Caco-2 (cell line): ENCODE results near the gene B3GALT6. TPM values are rescaled to one million over a fixed set of nuclear protein-coding genes. Genes with fewer than 3 reads are reported as not detected.

Source experiments
- BruUV-seq: library from RNA; stranded (reverse); fragments of 400-500 nt; replicated peaks from 2 replicates; lab custom pipeline; 2021; lab: Mats Ljungman, UMichigan
- CTCF ChIA-PET: fragments of 300-600 bp; sonication (Branson Sonifier 250); formaldehyde crosslinking; loops from one replicate; lab custom pipeline; 2022; ENCODE audit warnings: antibody characterized with exemption; lab: Charles Lee
- POLR2A ChIA-PET: fragments of 300-600 bp; sonication (Branson Sonifier 250); formaldehyde crosslinking; loops from one replicate; lab custom pipeline; 2022; ENCODE audit warnings: antibody characterized with exemption; lab: Charles Lee
- DNase-seq, 2 experiments: peaks; one replicate each; pipeline versions ENCODE4 v3.0.0 to v3.0.0-alpha.2; 2020 to 2022
- H3K27me3 ChIP-seq: replicated peaks from 2 replicates; pipeline ENCODE4 v1.6.0; 2011; ENCODE audit warnings: low read length; ENCODE audit not compliant: control insufficient read depth, insufficient read depth
- H3K36me3 ChIP-seq: 2 replicates; pipeline ENCODE4 v1.5.1; 2011; ENCODE audit warnings: low read length; ENCODE audit not compliant: control insufficient read depth, insufficient read depth
- H3K4me1 ChIP-seq: fragments of 250-450 bp; sonication (Bioruptor Pico); 2 replicates; pipeline ENCODE4 v1.5.1; 2020; ENCODE audit warnings: mild to moderate bottlenecking
- H3K4me3 ChIP-seq: 2 replicates; pipeline ENCODE4 v1.5.1; 2011; ENCODE audit warnings: low read depth, mild to moderate bottlenecking, control low read depth, low read length
- H3K9me3 ChIP-seq: fragments of 250-450 bp; sonication (Bioruptor Pico); 2 replicates; pipeline ENCODE4 v1.5.1; 2020; ENCODE audit warnings: mild to moderate bottlenecking, moderate library complexity
- H3K27ac Mint-ChIP-seq: one replicate; pipeline ENCODE4 v1.8.0; 2022; ENCODE audit warnings: mixed read lengths; ENCODE audit not compliant: unreplicated experiment
- H3K27me3 Mint-ChIP-seq: one replicate; pipeline ENCODE4 v1.8.0; 2022; ENCODE audit warnings: mixed read lengths; ENCODE audit not compliant: insufficient read depth, unreplicated experiment
- H3K36me3 Mint-ChIP-seq: one replicate; pipeline ENCODE4 v1.8.0; 2022; ENCODE audit warnings: mild to moderate bottlenecking, mixed read lengths; ENCODE audit not compliant: insufficient read depth, unreplicated experiment
- H3K4me1 Mint-ChIP-seq: one replicate; pipeline ENCODE4 v1.8.0; 2022; ENCODE audit warnings: low read depth, mixed read lengths; ENCODE audit not compliant: unreplicated experiment
- H3K4me3 Mint-ChIP-seq: one replicate; pipeline ENCODE4 v1.8.0; 2022; ENCODE audit warnings: mild to moderate bottlenecking, moderate library complexity, mixed read lengths; ENCODE audit not compliant: unreplicated experiment
- H3K9me3 Mint-ChIP-seq: one replicate; pipeline ENCODE4 v1.8.0; 2022; ENCODE audit warnings: mixed read lengths; ENCODE audit not compliant: unreplicated experiment
- intact Hi-C: fragments of 100-400 bp; cut with micrococcal nuclease; formaldehyde crosslinking; loops from one replicate; pipeline ENCODE4 v1.10.0; 2022; ENCODE audit not compliant: unreplicated experiment
- total RNA-seq: library from RNA; stranded (reverse); gene quantifications from 2 replicates; pipeline ENCODE4 v1.2.3, GENCODE V29; 2022
- TF ChIP-seq, protein P1 (sequence below), 2 experiments: fragments of 200-600 bp in 1 of 2; IDR thresholded peaks; 1 replicate in 1 of 2; 2 replicates in 1 of 2; pipeline versions ENCODE4 v1.5.1 to v1.8.0; 2011 to 2022; ENCODE audit warnings: antibody characterized with exemption in 1 of 2, control low read depth in 1 of 2, inconsistent platforms in 1 of 2, low read depth in 1 of 2, low read length in 1 of 2, mild to moderate bottlenecking in 1 of 2, moderate library complexity in 1 of 2; ENCODE audit not compliant: insufficient read depth in 1 of 2, severe bottlenecking in 1 of 2, unreplicated experiment in 1 of 2

The B3GALT6 gene
- total RNA-seq, 1 experiment from 2014 or later: 24.8 TPM

DNA sequence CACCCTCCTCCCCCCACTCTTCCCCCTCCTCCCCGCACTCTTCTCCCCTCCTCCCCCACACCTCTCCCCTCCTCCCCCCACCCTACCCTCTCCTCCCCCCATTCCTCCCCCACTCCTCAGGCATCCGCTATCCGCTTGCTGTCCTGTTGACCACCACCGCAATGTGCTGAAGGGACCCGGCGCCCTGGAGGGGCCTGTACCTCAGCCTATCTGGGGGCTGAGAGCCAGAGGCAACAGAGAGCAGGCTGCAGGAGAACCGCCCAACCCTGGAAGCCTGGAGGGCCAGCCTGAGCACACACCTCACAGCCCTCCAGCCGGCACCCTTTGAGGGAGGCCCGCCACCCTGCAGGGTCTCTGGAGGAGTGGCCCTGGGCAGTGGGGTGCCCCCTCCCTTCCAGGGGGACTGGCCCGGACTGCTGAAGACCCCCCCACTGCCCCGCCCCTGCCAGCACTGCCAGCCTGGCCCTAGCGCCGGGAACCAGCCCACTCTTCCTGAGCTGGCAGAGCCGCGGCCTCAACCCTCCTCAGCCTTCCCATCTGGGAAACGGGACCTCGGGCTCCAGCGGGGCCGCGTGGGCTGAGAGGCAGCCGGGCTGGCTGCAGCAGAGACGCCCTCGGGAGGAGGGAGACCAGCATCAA lies 13.3 kb downstream of the B3GALT6 start:
- intact Hi-C loops: no loop called here
- Mint-ChIP-seq H3K4me3 (no peak overlapping the region), H3K9me3 (no peaks in the 10 kb centered on the region), H3K27ac (no peak overlapping the region), H3K27me3 (no peaks in the 10 kb centered on the region), H3K4me1 (no peaks in the 10 kb centered on the region), H3K36me3 (peaks cover 17% of the 10 kb centered on the region)
- ChIA-PET POLR2A (no interaction called here), CTCF (no interaction called here)
- TF ChIP-seq, protein P1, sequence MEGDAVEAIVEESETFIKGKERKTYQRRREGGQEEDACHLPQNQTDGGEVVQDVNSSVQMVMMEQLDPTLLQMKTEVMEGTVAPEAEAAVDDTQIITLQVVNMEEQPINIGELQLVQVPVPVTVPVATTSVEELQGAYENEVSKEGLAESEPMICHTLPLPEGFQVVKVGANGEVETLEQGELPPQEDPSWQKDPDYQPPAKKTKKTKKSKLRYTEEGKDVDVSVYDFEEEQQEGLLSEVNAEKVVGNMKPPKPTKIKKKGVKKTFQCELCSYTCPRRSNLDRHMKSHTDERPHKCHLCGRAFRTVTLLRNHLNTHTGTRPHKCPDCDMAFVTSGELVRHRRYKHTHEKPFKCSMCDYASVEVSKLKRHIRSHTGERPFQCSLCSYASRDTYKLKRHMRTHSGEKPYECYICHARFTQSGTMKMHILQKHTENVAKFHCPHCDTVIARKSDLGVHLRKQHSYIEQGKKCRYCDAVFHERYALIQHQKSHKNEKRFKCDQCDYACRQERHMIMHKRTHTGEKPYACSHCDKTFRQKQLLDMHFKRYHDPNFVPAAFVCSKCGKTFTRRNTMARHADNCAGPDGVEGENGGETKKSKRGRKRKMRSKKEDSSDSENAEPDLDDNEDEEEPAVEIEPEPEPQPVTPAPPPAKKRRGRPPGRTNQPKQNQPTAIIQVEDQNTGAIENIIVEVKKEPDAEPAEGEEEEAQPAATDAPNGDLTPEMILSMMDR (IDR thresholded peaks at IDR 0.05; ENCODE audit: insufficient read depth in 1 of 2, low read depth in 1 of 2, low read length in 1 of 2, severe bottlenecking in 1 of 2, unreplicated experiment in 1 of 2): no peak
- H3K4me1 ChIP-seq: peaks cover 7% of the 10 kb centered on the region; the same call in 1 of the 2 replicates
- H3K27me3 ChIP-seq: no peaks in the 10 kb centered on the region
- H3K4me3 ChIP-seq: no peak overlapping the region
- no peak for DNase-seq
- no peaks in the 10 kb centered on the region for H3K36me3 ChIP-seq
- no TSS peak for BruUV-seq
- H3K9me3 ChIP-seq: no peaks in the 10 kb centered on the region

- no peaks in the 10 kb centered on the region for H3K9me3 Mint-ChIP-seq
- no peaks in the 10 kb centered on the region for H3K27me3 Mint-ChIP-seq
- CTCF ChIA-PET: no interaction called here
- TF ChIP-seq, protein P1 (IDR thresholded peaks at IDR 0.05; ENCODE audit: insufficient read depth in 1 of 2, low read depth in 1 of 2, low read length in 1 of 2, severe bottlenecking in 1 of 2, unreplicated experiment in 1 of 2): no peak
- no peak overlapping the region for H3K4me3 Mint-ChIP-seq
- intact Hi-C loops: no loop called here
- H3K9me3 ChIP-seq: no peaks in the 10 kb centered on the region
- H3K4me1 Mint-ChIP-seq: no peaks in the 10 kb centered on the region
- peaks cover 16% of the 10 kb centered on the region for H3K36me3 Mint-ChIP-seq
- peaks cover 7% of the 10 kb centered on the region; the same call in 1 of the 2 replicates for H3K4me1 ChIP-seq
- H3K4me3 ChIP-seq: no peak overlapping the region
- no peaks in the 10 kb centered on the region for H3K36me3 ChIP-seq
- POLR2A ChIA-PET: no interaction called here
- BruUV-seq: no TSS peak
- H3K27me3 ChIP-seq: no peaks in the 10 kb centered on the region
- H3K27ac Mint-ChIP-seq: no peak overlapping the region
- DNase-seq: no peak
These were observed 14.0 kb downstream of the B3GALT6 start for GRCh38 chr1:1245817-1246576.

- CTCF ChIA-PET: interaction anchor here (0.6 kb wide), 1 partner anchor 264 kb away, joined by 7 read pairs; no protein-coding TSS in a partner anchor
- BruUV-seq: no TSS peak
- H3K27ac Mint-ChIP-seq: no peak within 1 kb of the TSS
These were observed 14.7 kb downstream of the B3GALT6 start, which contains the start of gene C1QTNF12 for GRCh38 chr1:1246577-1247340. Gene C1QTNF12 (minus strand): TSS chr1:1246722. CDS start chr1:1246690, 32 bp downstream.

More at GRCh38 chr1:1246577-1247340, 14.7 kb downstream of the B3GALT6 start, which contains the start of gene C1QTNF12:
- intact Hi-C loops: no loop called here
- H3K9me3 ChIP-seq: no peaks in the 10 kb centered on the region
- no peak for DNase-seq
- Mint-ChIP-seq H3K27me3 (no peaks in the 10 kb centered on the region), H3K4me1 (no peaks in the 10 kb centered on the region), H3K4me3 (no peak within 1 kb of the TSS), H3K9me3 (no peaks in the 10 kb centered on the region), H3K36me3 (peaks cover 9% of the 10 kb centered on the region)
- TF ChIP-seq, protein P1 (IDR thresholded peaks at IDR 0.05; ENCODE audit: insufficient read depth in 1 of 2, low read depth in 1 of 2, low read length in 1 of 2, severe bottlenecking in 1 of 2, unreplicated experiment in 1 of 2): no peak
- H3K4me1 ChIP-seq: peaks cover 7% of the 10 kb centered on the region; the same call in 1 of the 2 replicates
- POLR2A ChIA-PET: no interaction called here
- no peak within 1 kb of the TSS for H3K4me3 ChIP-seq
- no peaks in the 10 kb centered on the region for H3K27me3 ChIP-seq
- H3K36me3 ChIP-seq: no peaks in the 10 kb centered on the region
